Measurements from ENCODE around the gene TTLL1.
A peak's percentile ranks its signal among the peaks of the same experiment; 100 is the strongest.

The TTLL1 gene

DNA sequence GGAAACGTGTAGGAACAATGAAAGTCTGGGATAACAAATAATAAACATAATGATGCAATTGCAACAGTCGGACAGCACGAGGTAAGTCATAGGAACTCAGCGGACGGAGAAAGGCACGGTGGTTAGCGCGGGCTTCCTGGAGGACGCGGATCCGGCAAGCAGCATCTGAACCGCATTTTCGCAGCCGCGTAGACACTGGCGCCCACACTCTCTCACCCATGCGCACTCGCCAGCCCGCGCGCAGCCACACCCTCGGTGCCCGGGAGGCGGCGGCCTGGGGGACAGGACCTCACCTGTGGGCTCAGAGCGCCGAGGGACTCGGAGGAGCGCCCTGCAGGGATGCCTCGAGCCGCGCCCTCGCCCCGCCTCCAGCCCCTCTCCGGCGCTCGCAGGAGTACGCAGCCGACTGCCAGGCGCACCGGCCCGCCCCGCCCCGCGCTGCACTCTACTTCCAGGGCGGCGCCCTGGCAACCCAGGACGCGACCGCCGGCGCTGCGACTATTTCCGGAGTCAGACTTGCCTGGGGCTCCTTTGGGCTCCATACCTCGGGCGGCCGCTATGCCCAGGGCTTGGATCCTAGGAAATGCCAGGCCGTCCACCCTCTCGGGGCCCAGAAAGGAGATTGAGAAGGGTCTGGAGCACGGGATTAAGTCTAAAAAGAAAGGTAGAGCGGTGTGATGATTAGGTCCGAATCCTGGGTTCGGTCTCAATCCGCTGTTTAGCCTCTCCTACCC lies at the start of gene TTLL1:
Gene TTLL1, minus strand, starts transcription at position 408 of the 734 bp plus-strand sequence. CDS start 13,805 bp downstream, outside the sequence.
- peak; percentile 88 to 92 for DNase-seq (ENCODE audit: low read depth in 2 of 2)

DNA sequence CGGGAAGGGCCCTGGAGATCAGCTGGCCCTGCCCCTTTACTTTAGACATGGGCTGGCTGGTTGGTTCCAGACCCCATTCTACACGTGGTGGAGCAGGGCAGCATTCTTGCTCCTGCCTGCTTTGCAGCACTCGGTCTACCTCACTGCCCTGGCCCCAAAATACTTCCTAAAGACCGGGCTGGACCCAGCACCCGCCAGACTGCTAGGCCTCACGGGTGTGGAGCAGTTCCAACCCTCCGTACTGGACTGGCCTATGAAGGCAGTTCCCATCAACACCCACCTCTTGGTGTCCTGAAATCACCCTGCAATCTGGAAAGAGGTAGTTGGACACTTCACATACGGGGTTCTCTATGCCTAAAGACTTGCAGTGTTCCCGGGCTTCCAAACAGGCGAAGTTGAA lies 47.6 kb upstream of the TTLL1 start:
- no peak for DNase-seq (ENCODE audit: low read depth in 2 of 2)

DNA sequence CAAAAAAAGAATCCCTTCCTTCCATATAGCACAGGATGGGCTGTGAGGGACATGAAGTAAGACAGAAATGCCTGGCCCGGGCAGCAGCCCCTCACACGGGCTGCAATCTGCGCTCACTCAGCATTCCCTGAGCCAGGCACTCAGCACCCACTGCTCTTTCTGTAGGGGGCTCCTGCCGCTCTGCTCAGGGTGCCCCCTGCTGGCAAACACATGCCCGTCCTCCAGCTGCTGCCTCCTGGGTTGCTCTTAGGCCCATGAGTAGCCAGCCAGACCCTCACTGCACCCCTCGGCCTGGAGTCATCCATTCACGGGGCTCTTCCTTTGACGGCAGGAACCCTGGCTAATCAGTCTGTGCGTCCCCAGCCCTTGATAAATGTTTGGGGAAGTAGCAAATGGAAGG lies 47.1 kb upstream of the TTLL1 start:
- DNase-seq (ENCODE audit: low read depth in 2 of 2): peak in 1 of 2 donors; percentile 11

DNA sequence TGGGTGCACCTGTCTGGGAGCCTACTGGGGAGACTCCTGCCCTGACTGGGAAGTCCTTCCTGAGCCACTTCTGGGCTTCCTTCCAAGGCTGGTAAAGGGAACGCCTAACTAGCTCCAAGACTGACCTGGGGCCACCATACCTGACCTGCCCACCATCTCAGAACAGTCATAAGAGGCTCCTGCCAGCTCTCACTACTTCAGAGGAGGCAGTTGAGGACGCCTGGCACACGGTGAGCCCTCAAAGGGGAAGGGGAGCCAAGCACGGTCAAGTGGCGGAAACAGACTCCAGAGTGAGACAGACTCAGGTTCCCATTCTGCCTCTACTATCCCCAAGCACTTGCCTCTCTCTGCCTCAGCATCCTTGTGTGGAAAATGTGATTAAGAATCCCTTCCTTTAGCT lies 46.4 kb upstream of the TTLL1 start:
- DNase-seq (ENCODE audit: low read depth in 2 of 2): no peak

DNA sequence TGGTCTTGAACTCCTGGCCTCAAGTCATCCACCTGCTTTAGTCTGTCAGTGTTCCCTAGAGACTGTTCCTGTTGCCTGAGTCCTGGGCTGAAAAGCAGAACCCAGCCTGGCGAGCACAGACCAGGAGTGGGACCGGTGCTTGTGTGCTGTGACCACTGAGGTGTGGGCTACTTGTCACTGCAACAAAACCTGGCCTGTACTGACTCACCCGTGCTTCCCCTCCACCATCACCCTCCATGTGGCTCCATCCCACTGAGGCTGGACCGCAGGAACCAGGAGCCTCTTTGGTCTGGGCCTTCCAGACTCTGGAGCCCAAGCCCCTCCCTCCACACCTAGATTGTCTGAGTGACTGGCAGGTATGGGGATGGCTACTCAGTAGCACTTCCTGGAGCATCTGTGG lies 45.4 kb upstream of the TTLL1 start:
- no peak for DNase-seq (ENCODE audit: low read depth in 2 of 2)

DNA sequence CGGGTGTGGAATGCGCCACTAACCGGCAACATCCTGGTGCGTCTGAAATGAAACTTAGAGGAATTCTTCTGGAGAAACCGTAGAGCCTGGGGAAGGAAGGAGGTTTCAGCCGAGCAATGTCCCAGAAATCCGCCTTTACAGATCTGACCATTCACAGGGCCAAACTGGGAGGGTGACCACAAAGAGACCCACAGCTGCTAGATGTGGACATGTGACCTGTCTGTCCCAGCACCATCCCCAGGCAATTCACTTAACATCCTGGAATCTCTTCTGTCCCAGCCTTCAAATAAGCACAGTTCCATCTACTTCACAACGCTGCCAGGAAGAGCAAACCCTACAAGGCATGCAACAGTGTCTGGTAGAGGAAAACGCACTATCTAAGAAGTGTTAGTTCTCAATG lies 44.2 kb upstream of the TTLL1 start:
- DNase-seq (ENCODE audit: low read depth in 2 of 2): no peak

DNA sequence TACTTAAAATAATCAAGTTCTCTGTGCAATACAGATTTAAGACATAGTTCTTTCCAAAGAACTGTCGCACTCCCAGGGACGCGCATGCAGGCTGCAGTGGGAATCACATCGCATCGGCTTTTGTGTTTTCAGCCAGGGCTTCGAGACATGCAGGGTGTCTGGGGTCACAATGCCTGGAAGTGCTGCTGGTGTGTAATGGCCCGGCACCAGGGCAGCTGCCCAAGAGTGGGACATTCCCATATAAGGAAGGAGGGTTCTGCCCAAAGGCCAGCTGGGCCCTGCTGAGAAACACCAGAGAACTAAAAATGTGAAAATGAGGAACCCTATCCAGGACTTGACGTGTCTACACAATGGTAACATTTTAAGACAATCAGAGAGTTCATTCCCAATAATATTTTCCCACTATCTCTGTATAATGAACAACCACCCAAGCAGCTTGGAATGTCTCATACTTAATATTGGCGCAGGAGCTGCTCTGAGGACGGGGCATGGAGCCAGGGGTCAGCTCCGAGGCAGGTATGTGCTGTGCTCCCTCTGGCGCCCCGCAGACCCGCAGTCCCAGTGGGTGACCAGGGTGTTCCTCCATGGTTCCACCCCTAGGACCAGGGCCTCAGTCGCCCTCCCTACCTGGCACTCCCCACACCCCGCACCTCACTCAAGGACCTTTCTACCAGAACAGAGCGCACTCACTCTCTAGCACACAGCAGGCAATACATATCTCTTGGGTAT lies 42.7 kb upstream of the TTLL1 start:
- DNase-seq (ENCODE audit: low read depth in 2 of 2): no peak

DNA sequence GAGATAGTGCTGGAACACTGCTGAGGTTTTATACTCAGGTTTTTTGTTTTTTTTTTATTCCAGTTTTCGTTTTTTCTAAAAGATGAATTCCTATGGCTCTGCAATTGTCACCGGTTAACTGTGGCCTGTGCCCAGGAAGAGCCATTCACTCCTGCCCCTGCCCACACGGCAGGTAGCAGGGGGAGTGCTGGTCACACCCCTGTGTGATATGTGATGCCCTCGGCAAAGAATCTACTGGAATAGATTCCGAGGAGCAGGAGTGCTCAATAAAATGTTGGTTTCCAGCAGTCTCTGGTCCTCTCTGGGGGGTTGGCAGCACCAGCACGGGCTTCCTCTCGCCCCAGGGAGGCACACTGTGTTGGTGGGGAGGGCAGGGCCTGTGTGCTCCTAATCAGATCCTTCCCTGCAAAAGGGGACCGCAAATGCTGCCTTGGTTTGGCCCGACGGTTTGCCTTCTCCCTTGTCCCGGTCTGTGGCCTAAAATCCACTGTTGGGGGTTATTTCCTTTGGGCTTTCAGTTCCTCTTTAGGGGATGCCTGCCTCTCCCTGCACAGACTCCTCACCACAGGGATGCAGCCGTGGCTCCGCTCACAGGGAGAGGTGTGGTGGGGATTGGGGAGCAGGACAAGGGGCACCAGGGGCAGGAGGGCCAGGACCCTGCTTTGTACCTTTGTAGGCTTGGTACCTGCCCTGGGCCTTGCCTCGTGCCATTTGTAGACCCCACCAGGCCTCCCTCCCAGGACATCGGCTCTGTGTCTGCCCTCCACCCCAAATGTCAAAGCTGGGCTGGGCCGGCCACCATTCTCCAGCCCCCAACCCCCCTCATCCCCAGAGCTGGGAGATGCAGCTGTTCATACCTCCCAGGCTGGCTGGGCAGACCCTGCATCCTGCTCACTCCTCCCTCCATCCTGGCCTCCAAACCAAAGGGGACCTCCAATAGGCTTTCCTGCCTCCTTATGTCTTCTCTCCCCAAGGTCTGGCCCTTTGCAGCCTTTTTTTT lies 40.5 kb upstream of the TTLL1 start:
- DNase-seq (ENCODE audit: low read depth in 2 of 2): no peak

DNA sequence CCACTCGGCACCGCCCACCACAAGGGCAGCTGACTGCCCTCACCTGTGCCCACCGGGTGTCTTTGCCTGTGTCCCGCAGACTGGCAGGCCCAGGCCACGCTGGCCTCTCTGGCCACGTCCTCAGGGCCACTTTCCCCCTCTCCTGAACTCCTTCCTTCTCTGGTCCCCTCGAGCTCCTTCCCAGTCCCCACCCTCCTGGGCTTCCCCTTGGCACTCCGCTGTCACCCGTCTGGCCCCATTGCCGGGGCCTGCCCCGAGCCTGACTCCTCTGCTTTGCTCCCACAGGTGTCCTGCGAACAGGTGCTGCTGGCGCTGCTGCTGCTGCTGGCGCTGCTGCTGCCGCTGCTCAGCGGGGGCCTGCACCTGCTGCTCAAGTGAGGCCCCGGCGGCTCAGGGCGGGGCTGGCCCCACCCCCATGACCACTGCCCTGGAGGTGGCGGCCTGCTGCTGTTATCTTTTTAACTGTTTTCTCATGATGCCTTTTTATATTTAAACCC lies 39.8 kb upstream of the TTLL1 start:
- DNase-seq (ENCODE audit: low read depth in 2 of 2): no peak

DNA sequence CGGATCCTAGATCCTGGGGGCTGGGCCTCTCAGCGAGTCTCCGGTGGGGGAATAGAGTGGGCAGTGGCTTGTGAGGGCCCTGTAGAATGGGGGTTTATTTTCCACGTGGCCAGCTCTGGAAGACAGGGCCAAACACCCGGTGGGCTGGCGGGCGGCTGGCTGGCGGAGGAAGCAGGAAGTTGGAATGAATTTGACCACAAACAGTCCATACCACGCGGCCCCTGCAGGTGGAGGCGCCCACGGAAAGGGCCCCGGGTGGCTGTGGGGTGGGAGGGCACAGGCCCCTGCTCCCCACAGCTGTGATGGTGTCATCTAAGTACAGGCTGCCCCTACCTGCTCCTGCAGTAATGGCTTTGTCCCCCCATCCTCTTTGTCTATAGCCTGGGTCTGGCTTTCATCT lies 38.9 kb upstream of the TTLL1 start:
- no peak for DNase-seq (ENCODE audit: low read depth in 2 of 2)

DNA sequence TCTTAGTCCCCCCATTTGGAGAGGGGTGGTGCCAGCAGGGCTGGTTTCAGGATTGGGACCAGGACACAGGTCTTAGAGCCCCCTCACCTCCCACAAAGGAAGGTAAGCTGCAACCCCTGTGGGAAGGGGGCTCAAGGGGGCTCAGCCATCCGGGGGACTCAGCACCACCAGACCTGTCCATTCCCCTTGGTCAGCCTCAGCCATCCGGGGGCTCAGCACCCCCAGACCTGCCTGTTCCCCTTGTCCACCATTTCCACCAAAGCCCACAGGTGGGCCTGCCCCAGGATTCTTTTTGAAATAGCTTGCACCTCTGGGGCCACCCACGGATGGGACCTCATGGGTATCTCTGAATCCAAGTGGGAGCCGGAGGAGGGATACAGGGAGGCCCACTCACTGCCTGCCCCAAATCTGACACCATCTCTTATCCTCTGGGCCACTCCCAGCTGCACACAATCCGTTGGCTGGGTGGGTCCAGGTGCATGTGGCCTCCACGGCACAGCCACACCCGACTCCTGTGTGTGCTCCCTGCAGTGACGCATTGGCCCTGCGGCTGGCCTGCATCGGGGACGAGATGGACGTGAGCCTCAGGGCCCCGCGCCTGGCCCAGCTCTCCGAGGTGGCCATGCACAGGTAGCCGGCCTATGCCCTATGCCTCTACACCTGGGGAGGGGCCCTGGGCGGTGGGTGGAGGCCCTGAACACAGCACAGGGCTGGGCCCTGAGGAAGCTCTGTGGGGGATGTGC lies 38.1 kb upstream of the TTLL1 start:
- DNase-seq (ENCODE audit: low read depth in 2 of 2): no peak

DNA sequence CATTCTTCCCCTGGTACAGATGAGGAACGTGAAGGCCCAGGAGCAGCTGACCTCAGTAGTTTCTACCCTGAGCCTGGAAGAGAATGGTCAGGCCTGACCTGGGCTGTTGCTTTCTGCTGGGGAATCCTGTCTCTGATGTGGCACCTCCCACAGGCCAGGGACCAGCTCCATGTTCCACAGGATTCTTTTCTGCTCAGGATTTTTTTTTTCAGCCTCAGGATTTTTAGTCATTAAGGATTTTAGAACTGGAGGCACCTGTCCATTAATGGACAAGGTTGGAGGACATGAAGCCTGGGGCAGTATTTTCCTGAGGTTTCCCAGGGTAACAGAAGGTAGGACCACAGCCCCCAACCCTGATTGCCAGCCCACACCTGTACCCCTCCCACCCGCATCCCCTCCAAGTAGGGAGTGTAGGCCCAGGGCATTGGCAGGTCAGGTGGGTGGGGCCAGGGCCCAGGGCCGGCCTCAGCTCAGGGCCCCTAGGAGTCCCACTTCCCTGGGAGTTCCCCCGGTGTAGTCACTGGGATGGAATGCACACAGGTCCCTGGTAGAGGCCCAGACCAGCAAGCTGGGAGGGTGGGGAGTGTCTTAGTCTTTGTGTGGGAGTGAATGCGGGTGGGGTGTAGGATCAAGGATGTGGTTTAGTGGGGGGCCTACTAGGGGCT lies 37.4 kb upstream of the TTLL1 start:
- DNase-seq (ENCODE audit: low read depth in 2 of 2): no peak

DNA sequence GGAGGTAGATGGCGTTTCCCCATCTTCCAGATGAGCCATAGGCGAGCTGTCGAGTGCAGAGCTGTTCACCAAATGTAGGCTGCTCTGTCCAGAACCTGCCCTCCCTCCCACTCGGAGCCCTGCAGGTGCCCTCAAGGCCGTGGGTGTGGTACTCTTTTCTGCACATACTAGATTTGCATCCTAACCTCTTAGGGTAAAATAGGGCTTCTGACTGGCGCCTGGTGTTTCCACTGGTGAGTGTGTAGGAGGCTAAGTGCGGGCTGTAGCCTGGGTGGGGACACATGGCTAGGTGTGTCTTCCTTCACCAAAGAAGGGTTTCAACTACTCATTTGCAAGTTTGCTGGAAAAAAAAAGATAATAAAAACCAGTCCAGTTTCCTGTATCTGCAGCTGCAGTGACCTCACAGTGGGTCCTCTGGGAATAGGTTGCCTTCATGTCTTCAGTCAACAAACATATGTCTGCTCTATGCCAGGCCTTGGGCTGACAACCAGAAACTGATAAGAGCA lies 29.8 kb upstream of the TTLL1 start:
- DNase-seq (ENCODE audit: low read depth in 2 of 2): no peak

DNA sequence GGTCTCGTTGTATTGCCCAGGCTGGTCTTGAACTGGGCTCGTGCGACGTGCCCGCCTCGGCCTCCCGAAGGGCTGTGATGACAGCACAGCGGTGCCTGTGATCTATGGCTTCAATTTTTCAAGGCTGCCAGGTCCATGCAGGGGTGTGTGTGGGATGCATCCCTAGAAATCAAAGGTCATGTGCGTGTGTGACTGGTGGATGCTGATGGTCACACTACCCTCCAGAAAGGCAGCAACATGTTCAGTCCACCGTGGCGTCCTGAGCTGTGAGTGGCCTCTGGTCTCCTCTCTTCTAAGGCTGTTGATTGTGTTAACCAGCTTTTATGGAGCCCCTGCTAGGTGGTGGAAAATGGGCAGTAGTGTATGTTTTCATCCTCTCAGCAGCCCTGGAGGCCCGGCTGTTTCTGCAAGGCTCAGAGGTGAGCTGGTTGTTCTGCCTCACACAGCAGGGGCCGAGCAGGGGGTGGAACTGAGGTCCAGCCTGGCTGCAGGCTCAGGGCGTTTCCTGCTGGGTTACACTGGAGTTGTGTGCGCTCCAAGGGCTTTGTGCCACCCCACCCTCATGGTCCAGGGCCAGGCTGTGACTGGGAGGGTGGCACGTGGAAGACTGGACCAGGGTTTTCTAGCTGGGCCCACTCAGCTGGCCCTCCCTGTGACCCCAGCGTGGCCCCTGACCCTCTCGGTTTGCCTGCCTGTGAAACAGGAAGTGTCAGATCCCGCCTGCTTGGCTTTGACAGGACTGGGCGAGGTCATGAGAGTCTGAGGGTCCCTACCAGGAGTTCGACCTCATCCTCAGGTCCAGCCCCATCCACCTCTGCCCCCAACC lies 29.0 kb upstream of the TTLL1 start:
- no peak for DNase-seq (ENCODE audit: low read depth in 2 of 2)

DNA sequence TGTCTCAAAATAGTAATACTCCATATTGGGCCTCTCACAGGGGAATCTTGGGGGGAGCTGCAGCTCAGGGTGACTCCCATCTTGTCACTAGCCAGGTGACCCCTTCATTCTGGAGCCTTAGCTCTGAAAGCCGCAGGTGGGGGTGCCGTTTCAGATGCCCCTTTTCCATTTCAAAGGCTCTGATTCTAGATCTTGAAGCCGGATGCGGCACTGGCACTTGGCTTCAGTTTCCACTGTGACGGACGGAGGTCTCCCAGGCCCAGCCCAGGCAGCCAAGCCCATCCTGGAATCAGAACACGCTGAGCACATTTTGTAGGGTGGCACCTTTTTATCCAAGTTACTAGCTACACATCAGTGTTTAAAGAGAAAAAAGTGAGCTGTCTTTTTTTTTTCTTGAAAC lies 27.7 kb upstream of the TTLL1 start:
- DNase-seq (ENCODE audit: low read depth in 2 of 2): no peak

DNA sequence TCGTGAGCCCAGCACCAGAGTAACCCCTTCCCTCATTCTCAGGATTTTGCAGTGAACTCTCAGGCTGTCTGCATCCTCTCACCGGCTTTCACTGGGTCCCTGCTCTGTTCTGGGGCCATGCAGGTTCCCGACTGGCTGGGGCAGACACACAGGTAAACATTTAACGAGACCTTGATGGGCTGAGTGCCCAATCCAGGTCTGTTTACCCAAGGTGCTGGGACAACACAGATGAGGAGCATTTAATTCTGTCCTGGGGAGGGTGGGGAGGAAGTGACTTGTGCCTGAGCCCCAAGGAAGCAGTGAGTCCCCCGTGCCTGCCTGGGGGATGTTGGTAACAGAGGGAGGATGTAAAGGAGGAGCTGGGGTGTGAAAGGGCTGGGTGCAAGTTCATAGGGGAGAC lies 25.8 kb upstream of the TTLL1 start:
- DNase-seq (ENCODE audit: low read depth in 2 of 2): no peak

DNA sequence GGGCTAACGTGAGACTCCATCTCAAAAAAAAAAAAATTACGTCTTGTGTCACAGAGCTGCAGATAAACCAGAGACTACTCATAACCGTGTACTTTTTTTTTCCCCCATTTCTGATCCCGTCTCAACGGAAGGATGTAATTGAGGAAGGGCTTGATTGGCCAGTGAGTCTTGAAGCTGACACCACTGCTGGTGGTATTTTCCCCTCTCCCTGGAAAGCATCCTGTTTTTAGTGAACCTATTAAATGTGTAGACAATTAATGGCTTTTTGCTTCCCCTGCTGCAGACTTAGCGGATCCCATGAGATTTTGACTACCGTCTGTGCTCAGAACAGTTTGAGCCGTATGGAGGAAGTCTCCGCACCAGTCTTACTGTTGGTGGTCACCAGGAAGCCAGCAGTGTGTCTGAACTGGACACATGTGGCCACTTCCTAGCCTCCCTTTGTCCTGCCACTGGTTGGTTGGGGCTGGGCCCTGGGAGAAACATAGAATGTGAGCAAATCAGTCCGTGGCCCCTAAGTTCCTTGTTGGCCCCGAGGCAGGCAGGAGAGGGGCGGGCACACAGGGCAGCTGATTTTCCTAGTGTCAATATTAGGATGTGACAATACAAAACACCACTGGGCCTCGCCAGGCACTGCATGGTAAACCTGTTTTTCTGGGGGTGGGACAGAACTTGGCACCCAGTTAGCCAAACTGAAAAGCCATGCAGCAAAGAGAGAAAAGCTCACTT lies 24.5 kb upstream of the TTLL1 start:
- DNase-seq (ENCODE audit: low read depth in 2 of 2): no peak

DNA sequence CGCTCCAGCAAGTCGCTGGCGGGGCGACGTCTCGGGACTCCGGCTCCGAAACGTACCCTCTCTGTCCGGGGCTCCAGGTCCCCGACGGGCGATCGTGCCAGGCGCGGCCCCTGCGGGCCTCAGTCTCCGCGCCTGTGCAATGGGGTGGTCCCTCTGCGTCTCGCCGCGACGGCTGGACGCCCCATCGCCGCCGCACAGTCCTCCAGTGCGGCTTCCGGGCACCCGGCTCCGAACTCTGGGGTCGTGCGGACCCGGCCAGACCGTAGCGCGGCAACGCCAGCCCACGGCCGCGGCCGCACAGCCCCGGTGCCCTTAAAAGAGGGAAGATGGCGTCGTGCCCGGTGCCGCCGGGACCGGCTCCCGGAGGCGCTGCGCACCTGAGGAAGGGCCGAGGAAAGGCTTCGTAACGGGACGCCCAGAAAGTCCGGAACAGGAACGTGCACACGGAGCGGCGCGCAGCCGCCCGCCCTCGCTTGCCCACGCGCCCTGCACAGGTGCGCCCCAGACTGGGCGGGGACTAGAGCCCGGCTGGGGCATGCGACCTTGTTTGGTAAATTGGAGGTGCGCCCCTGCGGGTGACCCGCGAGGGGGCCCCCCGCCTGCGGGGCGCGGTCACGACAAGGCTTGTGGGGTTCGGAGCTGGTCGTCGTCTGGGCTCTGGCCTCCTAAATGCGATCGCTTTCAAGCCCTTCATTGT lies 21.9 kb upstream of the TTLL1 start:
- no peak for DNase-seq (ENCODE audit: low read depth in 2 of 2)
